ENCODE data around the gene KCNK17. TPM values are rescaled to one million over a fixed set of nuclear protein-coding genes. Genes with fewer than 3 reads are reported as not detected.

KCNK17 gene
- total RNA-seq, 1 experiment from 2014 or later = 1.2 TPM

- Histone ChIP-seq H3K23me2 (ENCODE audit: insufficient read length, low read depth, low read length, poor library complexity, severe bottlenecking) (no peaks in the 10 kb centered on the region), H3K9me3 (ENCODE audit: control insufficient read depth, low read depth, low read length) (no peaks in the 10 kb centered on the region), H3K23ac (ENCODE audit: insufficient read length, low read depth, low read length) (no peak overlapping the region), H2AK5ac (ENCODE audit: insufficient read length, low read length) (no peak overlapping the region), H3T11ph (ENCODE audit: low read length) (no peak overlapping the region), H3K14ac (ENCODE audit: insufficient read depth, low read length) (no peak overlapping the region), H3K4ac (ENCODE audit: low read depth, low read length) (no peak overlapping the region), H3K9ac (ENCODE audit: extremely low read depth, insufficient read length, low read length) (no peak overlapping the region), H3K56ac (ENCODE audit: insufficient read length, low read depth, low read length) (no peak overlapping the region), H2BK5ac (ENCODE audit: insufficient read length, low read length) (no peak overlapping the region), H2BK12ac (ENCODE audit: insufficient read length, low read depth, low read length) (no peak overlapping the region), H3K79me1 (ENCODE audit: insufficient read depth, low read depth, low read length, poor library complexity, severe bottlenecking) (no peaks in the 10 kb centered on the region), H2BK20ac (ENCODE audit: low read depth, low read length, poor library complexity, severe bottlenecking) (no peak overlapping the region), H2BK120ac (ENCODE audit: low read depth, low read length, poor library complexity, severe bottlenecking) (no peak overlapping the region), H3K79me2 (ENCODE audit: insufficient read depth, low read length) (no peaks in the 10 kb centered on the region), H3K4me2 (ENCODE audit: insufficient read depth, insufficient read length, low read length) (no peak overlapping the region), H3K4me1 (ENCODE audit: insufficient read depth, low read length) (peaks cover 10% of the 10 kb centered on the region), H4K5ac (ENCODE audit: insufficient read length, low read depth, low read length) (no peak overlapping the region), H2AFZ (ENCODE audit: low read length) (no peak overlapping the region), H4K8ac (replicated peaks; ENCODE audit: insufficient read length, low read depth, low read length) (no peak overlapping the region), H3K27me3 (ENCODE audit: insufficient read depth, low read length) (no peaks in the 10 kb centered on the region; the same call in 1 of the 2 replicates), H3K18ac (ENCODE audit: insufficient read length, low read depth, low read length) (no peak overlapping the region), H4K91ac (ENCODE audit: insufficient read length, low read depth, low read length) (no peak overlapping the region), H4K20me1 (ENCODE audit: control insufficient read depth, insufficient read depth, insufficient read length) (no peaks in the 10 kb centered on the region), H3K27ac (ENCODE audit: insufficient read length, low read depth, low read length) (no peak overlapping the region), H2BK15ac (ENCODE audit: low read depth, low read length) (no peak overlapping the region)
- WGBS (ENCODE audit: extremely low coverage, insufficient read length, low lambda C conversion rate) = no CpG with 5 or more reads among the region's 6 CpGs
- peaks cover 13% of the 10 kb centered on the region for H3K27me3 Mint-ChIP-seq (ENCODE audit: low read depth)
- no peak for TF ChIP-seq CTCF (conservative IDR thresholded peaks at IDR 0.05)
- DNase-seq = no peak
- H3K27ac Mint-ChIP-seq = no peak overlapping the region
- H3K9me3 Mint-ChIP-seq = no peaks in the 10 kb centered on the region; a peak in 1 of 5 replicates
- H3K4me1 Mint-ChIP-seq = peaks cover 65 to 67% of the 10 kb centered on the region in 2 experiments
- H3K4me3 Mint-ChIP-seq = no peak overlapping the region
- H3K36me3 Mint-ChIP-seq (ENCODE audit: insufficient read depth in 1 of 3, low read depth in 3 of 3) = no peaks in the 10 kb centered on the region; a peak in 1 of 7 replicates
Observed at GRCh38 chr6:39292637-39293036, 21.6 kb downstream of the KCNK17 start.

Measured in H9 (cell line).